GM12873 (cell line): ENCODE measurements around the gene KRTAP6-2.

ENCODE experiments used
- CTCF ChIP-seq: IDR thresholded peaks from 2 replicates; pipeline ENCODE4 v1.5.1; 2012; ENCODE audit warnings: low read depth, mild to moderate bottlenecking, moderate library complexity, low read length, control low read depth; ENCODE audit not compliant: insufficient read depth; ENCODE audit errors: missing control alignments

KRTAP6-2 gene

GRCh38 chr21:30579346-30579745 is 19.4 kb downstream of the KRTAP6-2 start:
- no peak for TF ChIP-seq CTCF

- no peak for TF ChIP-seq CTCF
Observed at GRCh38 chr21:30577766-30578165, 20.9 kb downstream of the KRTAP6-2 start.

GRCh38 chr21:30567617-30568016 is 31.1 kb downstream of the KRTAP6-2 start:
- TF ChIP-seq CTCF: no peak

GRCh38 chr21:30563630-30564029 is 35.1 kb downstream of the KRTAP6-2 start:
- TF ChIP-seq CTCF: no peak

- TF ChIP-seq CTCF: no peak
Observed at GRCh38 chr21:30563072-30563471, 35.6 kb downstream of the KRTAP6-2 start.

- TF ChIP-seq CTCF: no peak
Observed at GRCh38 chr21:30561957-30562356, 36.7 kb downstream of the KRTAP6-2 start.

- no peak for TF ChIP-seq CTCF
Observed at GRCh38 chr21:30561264-30561895, 37.3 kb downstream of the KRTAP6-2 start, which contains the start of gene KRTAP19-7. TSS of gene KRTAP19-7 (minus strand) at chr21:30561314. CDS start at chr21:30561289, 25 bp downstream.
